GM19438 (cell line): ENCODE measurements around the gene PARP6.
A peak's percentile ranks its signal among the peaks of the same experiment; 100 is the strongest.

ENCODE experiments used
- ATAC-seq: cut with Tn5 transposase; IDR thresholded peaks from one replicate; pipeline ENCODE4 v1.9.1; 2021; ENCODE audit warnings: low read depth; ENCODE audit not compliant: unreplicated experiment

The PARP6 gene

DNA sequence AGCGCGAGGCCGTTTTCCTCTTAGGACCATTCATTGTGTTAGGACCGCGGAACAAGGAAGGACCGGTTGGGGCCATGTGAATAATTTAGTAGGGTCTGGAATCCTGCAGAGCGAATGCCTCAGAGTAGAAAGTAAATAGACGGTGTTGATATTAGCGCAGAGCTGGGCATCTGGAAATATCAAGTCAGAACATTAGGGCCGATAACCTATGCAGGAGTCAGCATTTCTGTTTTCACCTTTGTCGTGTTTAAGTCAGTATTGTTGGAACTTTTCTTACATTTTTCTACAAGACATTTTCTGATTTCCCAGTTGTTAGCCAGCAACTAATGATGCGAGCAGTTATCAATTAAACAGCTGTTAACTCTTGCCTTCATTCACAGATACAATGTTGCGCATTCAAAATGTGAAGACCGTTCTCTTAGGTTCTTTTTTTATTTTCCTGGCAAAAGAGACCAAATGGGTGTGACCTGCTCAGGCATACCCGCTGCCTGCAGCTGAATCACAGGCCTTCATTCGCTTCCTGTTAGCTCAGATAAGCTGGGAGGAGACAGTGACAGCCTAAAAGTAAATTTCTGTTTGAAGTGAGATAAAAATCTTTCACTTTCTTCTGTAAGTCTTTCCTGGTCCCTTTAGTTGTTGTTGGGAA, 40.4 kb downstream of the PARP6 start:
- ATAC-seq: no peak

DNA sequence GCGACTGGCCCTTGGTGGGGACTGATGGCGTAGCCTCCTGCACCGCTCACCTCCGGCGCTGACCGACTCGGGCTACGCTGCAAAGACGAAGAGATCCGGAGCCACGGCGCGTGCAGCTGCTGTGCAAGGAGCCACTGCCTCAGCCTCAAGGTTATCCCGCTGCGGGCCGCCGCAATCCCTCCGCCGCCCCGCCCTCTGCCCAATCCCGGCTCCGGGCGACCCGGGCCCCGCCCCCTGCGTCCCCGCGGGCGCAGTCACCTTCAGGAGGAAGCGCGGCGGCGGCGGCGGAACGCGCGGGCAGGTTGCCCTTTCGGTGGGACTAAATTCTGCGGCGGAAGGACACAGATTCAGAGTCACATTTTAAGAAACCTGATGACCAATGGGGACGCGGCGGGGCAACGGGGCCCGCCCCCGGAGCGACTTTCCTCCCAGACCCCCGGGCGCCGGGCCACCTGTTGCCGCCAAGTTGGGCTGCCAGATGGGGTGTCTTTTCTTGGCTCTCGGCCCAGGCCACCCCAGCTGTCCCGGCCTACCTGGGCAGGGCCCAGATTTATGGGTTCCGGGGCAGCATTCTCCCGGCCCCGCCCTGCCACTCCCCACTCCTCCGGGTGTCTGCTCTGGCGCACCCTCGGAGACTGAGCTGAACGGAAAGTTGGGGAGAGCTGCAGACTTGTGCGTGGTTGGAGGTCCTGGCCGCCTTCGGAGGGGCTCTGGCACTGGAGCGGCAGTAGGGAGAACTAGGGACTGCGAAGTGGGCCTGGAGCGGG, 41.1 kb downstream of the PARP6 start, which contains the start of gene PKM:
PKM (minus strand) TSS at position 125 of the 767 bp plus-strand sequence. CDS start 12,093 bp downstream, outside the sequence.
- ATAC-seq: peak; percentile 33

DNA sequence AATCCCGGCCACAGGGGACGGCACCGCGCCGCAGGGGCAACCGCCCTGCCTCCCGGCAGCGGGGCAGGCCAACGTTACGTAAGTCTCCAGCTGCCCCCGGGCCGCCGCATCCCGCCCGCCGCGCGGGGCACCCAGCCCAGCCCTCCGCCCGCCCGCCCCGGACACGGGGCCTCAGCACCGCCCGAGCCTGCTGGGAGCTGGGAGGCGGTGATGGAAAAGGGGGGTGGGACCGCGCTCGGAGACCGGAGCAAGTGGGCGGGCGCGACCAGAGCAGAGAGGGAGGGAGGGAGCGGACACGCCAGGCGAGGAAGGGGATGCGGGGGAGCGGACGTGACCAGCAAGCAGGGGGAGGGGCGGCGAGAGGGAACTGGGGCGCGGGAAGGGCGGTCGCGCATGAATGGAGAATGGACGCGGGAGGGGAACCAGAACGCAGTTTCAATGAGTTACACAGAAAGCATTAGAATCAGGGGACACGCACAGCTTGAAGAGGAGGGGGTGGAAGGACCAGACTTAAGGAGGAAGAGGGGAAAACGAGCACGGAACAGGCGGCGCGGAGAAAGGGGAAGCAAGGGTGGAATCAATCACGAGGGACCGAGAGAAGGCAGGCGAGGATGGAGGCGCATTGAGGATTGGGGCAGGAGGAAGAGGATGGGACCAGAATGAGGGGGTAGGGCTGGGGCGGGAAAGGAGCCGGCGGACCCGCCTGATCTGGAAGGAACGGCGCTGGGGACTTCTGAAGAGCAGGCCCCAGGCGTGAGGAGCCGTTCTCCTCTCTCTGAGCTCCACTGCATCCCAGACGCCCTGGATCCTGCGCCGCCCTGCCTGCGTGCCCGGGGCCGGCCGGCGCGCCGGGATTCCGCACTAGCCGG, 41.9 kb downstream of the PARP6 start:
- no peak for ATAC-seq

GRCh38 chr15:72229947-72230196, 42.5 kb downstream of the PARP6 start:
- ATAC-seq: no peak

- no peak for ATAC-seq
These were observed 43.0 kb downstream of the PARP6 start for GRCh38 chr15:72229076-72229946.

DNA sequence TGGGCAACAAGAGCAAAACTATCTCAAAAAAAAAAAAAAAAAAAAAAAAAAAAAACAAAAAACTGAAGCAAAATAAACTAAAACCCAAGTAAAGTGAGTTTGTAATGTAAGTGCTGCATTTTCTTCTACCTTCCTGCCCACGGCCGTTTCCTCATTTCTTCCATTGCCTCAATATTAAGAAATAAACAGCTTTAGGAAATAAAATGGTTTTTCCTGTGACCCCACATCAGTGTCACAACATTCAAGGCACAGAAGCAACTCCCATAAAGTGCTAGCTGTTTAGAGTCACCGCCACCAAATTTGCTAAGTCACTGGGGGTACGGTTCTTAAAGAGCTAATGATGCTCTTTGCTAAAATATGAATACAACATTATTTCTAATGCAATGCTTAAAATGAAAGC, 44.6 kb downstream of the PARP6 start:
- no peak for ATAC-seq

DNA sequence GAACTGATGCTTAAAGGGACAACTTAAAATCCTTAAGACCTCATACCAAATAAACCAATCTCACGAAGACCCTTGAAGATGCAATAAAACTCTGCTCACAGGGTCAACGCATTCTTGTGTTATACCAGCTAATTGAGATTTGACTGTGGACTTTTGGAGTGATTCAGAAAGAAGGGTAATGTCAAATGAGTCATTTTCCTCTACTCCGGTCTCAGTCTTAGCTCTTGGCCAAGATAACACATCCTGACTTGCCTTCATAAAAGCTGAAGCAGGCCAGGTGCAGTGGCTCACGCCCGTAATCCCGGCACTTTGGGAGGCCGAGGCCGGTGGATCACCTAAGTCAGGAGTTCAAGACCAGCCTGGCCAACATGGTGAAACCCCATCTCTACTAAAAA, 45.2 kb downstream of the PARP6 start:
- no peak for ATAC-seq

GRCh38 chr15:72223278-72223677, 49.1 kb downstream of the PARP6 start:
- ATAC-seq: no peak

GRCh38 chr15:72222393-72222792, 50.0 kb downstream of the PARP6 start:
- ATAC-seq: no peak

GRCh38 chr15:72220687-72221086, 51.7 kb downstream of the PARP6 start:
- ATAC-seq: no peak

- no peak for ATAC-seq
These were observed 55.1 kb downstream of the PARP6 start for GRCh38 chr15:72217216-72217615.

GRCh38 chr15:72216079-72216478, 56.3 kb downstream of the PARP6 start:
- no peak for ATAC-seq

- no peak for ATAC-seq
These were observed 64.7 kb downstream of the PARP6 start for GRCh38 chr15:72207558-72208085.

DNA sequence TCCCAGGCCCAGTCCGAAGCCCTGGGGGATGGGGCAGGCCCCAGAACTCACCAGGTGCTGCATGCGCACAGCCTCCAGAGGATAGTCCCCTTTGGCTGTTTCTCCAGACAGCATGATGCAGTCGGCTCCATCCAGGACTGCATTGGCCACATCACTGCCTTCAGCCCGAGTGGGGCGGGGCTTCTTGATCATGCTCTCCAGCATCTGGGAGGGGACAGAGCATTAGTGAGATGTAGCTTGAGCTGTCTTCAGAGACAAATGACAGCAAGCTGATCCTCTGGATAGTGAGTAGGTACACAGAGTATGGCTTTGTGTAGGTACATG, 65.7 kb downstream of the PARP6 start:
- no peak for ATAC-seq

GRCh38 chr15:72205896-72206676, 66.3 kb downstream of the PARP6 start:
- ATAC-seq: no peak

GRCh38 chr15:72205273-72205672, 67.1 kb downstream of the PARP6 start:
- no peak for ATAC-seq

GRCh38 chr15:72203507-72203837, 68.9 kb downstream of the PARP6 start:
- ATAC-seq: no peak

GRCh38 chr15:72202801-72203506, 69.4 kb downstream of the PARP6 start:
- ATAC-seq: no peak

GRCh38 chr15:72202302-72202701, 70.1 kb downstream of the PARP6 start:
- ATAC-seq: no peak
